HG03066 (cell line): ENCODE data around the gene ELOVL1.
"Not testable (repeated sequence)": the region's sequence is repeated elsewhere in the genome, so short reads cannot be mapped to it uniquely, and the experiment has no call there.

ENCODE experiments used
- ATAC-seq: cut with Tn5 transposase; IDR thresholded peaks from one replicate; pipeline ENCODE4 v1.9.1; 2021; ENCODE audit warnings: low read depth; ENCODE audit not compliant: unreplicated experiment

Gene ELOVL1

DNA sequence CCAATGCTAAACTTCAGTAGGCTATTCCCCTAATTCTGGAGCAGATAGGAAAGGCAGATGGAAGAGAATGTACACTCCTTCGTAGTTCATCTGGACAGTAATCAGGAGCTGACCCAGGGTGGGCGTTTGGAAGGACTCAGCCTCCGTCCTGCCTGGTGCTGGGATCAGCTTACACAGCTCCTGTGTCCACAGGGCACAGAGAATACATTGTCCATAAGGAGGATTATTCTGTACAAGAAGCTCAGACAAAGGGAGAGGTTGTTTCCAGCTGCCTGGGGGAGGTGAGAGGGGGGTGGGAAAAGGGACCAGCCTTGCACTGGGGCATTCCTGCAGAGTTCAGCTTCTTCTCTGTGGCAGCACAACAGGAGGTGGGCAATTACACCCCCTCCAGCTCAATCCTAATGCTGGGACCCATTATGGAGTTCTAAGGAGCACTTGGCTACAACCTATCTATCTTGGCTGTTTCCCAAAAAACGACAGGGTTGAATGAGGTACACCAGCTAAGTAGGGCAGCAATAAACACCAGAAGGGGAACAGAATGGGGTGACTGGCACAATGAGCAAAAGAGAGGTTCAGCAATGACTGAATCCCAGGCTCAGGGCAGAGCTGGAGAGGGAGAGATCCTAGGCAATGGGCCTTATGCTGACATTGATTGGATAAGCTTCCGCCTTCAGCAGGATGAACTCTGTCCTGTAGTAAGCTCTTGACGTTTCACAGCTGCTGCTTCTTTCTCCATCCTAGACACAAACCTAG, 14.4 kb upstream of the ELOVL1 start:
- no peak for ATAC-seq

- ATAC-seq, result no peak
Observed at GRCh38 chr1:43381612-43382011, 13.8 kb upstream of the ELOVL1 start.

DNA sequence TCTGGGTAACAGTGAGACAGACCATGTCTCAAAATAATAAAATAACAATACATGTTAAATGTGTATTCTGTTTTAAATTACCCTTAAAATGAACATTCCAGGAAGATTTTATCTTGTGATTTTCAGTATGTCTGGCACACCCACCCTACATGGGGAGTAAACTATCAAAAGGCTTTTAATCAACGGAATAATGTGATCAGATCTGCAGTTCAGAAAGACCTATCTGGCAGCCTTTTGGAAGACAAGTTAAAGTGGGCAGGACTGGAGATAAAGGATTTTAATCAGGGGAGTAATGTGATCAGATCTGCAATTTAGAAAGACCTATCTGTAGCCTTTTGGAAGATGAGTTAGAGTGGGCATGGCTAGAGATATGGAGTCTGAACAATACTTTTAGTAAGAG, 11.7 kb upstream of the ELOVL1 start:
- no peak for ATAC-seq

DNA sequence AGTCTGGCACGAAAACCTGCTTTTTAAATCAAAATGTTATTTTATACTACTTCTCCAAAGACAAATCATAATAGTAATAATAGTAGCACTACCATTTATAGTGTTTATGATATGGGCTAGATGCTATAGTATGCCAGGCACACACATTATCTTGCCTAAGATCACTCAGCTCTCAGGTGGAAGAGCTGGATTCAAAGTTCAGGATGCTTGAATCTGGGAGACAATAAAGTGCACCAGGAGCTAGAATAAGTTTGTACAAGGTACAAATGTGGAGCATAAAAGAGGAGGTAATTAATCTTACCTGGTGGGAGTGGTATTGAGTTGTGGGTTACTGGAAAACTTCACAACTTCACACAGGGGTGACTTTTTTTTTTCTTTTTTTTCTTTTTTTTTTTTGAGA, 10.0 kb upstream of the ELOVL1 start:
- ATAC-seq, result no peak

- ATAC-seq, result no peak
Observed at GRCh38 chr1:43376723-43377235, 9.0 kb upstream of the ELOVL1 start.

GRCh38 chr1:43373066-43373940, 5.5 kb upstream of the ELOVL1 start:
- no peak for ATAC-seq

DNA sequence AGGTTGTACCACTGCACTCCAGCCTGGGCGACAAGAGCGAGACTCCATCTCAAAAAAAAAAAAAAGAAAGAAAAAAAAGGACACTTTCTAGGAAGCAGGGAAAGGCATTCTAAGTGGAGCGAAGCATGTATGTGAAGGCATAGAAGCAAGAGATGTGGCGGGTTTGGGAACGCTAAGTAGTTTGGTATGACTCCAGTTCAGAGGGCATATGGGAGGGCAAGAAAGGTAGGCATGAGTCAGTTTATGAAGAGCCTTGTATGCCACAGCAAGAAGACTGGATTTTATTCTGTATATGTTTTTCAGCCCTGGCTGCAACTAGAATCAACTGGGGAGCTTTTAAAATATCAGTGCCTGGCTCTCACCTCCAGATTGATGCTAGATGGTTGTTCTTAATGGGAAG, 4.4 kb upstream of the ELOVL1 start:
- ATAC-seq, result no peak

- ATAC-seq, result no peak
Observed at GRCh38 chr1:43370564-43370963, 2.8 kb upstream of the ELOVL1 start.

DNA sequence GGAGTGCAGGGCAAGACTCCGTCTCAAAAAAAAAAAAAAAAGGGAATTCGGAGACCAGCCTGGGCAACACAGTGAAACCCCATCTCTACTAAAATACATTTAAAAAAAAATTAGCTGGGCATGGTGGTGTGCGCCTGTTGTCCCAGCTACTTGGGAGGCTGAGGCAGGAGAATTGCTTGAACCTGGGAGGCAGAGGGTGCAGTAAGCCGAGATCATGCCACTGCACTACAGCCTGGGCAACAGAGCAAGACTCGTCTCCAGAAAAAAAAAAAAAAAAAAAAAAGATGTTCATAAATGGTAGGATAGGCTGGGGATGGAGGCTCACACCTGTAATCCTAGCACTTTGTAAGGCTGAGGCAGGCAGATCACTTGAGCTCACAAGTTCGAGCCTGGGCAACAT, 2.0 kb upstream of the ELOVL1 start:
- not testable (repeated sequence) for ATAC-seq

DNA sequence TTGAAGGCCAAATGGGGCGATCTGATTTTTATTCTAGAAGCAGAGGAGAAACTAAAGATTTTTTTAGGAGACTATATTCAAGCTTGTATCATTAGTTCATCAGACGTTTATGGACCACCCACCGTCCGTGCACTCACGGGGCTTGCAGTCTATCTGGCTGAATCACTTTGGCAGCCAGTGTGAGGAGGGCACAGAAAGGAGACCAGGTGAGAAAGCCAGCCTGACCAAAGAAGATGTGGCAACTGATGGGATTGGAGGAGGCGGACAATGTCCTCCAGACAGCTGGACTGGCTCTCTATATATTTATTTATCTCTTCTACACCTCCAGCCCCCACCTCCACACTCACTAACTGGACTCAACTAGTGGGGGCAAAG, 822 bp upstream of the ELOVL1 start:
- ATAC-seq, result no peak

DNA sequence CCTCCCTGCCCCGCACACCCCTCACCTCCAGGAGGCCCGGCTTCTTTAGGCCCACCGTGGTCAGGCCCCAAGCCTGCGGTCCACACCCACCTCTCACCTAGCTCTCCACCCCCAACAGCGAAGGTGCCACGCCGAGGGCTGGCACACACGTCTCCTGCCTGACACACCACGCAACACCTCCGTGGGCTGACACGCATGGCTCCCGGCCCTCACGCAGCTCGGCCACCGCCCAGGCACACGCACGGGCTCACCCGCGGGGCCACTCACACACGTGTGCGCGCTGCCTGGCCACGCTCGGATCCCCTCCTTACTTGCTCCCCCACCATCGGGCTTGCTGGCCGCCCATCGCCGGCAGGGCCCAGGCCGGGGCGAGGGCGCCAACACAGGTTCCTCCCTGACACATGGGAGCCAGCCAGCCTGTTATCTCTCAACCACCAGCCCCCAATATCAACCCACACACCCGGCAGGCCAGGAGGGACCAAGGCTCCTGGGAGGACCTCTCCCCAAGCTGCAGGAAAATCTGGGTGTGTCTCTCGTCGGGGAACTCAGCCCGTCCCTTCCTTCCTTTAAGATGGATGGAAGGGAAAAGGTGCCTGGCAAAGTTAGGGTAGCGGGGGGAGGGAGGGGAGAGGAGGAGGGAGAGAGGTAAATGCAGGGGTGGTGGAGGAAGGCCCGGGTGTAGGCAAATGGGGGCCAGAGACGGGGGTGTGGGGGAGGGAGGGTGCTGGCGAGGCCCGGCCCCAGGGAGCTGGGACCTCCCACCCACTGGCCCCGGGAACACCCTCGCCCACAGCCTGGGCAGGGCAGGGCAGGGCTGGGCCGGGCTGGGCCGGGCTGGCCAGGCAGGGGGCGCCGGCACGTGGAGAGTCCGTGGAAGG, 546 bp downstream of the ELOVL1 start:
- ATAC-seq, result peak; percentile 38

DNA sequence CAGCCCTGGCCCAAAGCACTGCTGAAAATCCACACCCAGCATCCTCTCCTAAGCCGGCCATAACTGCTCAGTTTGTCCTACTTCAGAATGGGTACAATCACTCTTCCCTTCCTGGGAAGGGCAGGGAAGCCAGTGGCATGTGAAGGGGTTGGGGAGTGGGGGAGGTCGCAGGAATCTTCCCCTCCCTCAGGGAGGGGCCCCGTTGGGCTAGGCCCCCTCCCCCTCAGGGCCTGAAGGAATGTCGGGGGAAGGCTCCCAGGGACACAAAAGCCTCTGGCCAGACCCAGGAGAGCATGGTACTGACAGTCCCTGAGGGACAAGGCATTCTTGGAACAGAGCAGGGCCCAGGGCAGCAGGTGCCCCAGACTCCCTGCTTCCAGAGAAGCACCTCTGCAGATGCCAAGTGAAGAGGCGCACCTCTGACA, 1.2 kb downstream of the ELOVL1 start:
- no peak for ATAC-seq

GRCh38 chr1:43366179-43366578, 1.6 kb downstream of the ELOVL1 start:
- ATAC-seq, result no peak

DNA sequence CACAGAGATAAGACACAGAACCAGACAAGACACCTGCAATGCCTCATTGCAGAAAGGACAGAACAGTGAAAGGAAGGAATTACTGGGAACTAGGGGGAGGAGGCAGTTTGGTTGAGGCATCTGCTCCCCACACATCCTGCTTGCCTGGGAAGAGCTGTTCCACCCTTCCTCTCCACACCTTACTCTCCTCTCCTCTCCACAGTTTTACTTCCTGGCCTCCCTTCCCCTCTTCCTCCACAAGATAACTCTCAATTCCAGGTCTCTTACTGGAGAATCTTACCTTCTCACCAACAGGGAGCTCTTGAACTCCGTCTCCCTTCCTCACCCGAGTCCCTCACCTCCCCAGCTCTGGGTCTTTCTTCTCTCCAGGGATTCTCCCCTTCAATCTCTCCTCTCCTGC, 2.1 kb downstream of the ELOVL1 start:
- no peak for ATAC-seq

- no peak for ATAC-seq
Observed at GRCh38 chr1:43363935-43364525, 3.8 kb downstream of the ELOVL1 start.

- ATAC-seq, result no peak
Observed at GRCh38 chr1:43363283-43363934, 4.4 kb downstream of the ELOVL1 start.

DNA sequence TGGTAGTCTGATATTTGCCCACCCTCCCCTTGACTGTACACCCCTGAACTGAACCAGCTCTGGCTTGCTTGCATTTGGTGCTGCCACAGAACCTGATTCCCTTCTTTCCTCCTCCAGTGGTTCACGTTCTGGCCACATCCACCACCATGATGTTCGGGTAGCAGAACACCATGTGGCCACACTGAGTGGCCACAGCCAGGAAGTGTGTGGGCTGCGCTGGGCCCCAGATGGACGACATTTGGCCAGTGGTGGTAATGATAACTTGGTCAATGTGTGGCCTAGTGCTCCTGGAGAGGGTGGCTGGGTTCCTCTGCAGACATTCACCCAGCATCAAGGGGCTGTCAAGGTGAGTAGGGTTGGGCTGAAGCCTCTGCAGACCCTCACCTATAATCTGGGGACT, 7.2 kb downstream of the ELOVL1 start:
- no peak for ATAC-seq

GRCh38 chr1:43359696-43360095, 8.1 kb downstream of the ELOVL1 start:
- no peak for ATAC-seq

DNA sequence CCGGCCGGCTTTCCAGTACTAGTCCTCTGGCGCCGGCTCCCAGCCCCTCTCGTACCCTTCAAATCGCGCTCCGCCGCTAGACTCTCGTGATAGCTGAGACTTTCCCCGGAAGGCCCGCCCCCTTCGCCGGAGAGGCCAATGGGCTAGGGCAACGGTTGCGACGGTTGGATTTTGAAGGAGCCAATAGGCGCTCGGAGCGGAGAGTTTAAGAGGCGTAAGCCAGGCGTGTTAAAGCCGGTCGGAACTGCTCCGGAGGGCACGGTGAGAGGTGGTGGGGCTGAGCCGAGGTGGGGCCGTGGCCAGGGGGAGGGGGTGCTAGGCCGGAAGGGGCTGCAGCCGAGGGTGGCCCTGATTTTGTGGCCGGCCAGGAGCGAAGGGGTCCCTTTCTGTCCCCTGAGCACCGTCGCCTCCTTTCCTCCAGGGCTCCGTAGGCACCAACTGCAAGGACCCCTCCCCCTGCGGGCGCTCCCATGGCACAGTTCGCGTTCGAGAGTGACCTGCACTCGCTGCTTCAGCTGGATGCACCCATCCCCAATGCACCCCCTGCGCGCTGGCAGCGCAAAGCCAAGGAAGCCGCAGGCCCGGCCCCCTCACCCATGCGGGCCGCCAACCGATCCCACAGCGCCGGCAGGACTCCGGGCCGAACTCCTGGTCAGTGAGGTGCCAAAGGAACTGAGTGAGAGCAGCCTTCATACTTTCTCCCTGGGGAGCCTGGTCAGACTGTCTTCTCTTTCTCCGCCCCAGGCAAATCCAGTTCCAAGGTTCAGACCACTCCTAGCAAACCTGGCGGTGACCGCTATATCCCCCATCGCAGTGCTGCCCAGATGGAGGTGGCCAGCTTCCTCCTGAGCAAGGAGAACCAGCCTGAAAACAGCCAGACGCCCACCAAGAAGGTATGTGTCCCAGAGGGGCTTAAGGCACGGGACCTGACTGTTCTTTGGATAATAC, 8.8 kb downstream of the ELOVL1 start, which contains the start of gene CDC20:
TSS of gene CDC20 (plus strand) at position 236 of the 948 bp plus-strand sequence. CDS start at position 471, 235 bp downstream.
- peak; percentile 95 for ATAC-seq
